HG02981 (cell line): ENCODE measurements around the gene PDE1A.

Experiments
- ATAC-seq: cut with Tn5 transposase; IDR thresholded peaks from one replicate; pipeline ENCODE4 v1.9.1; 2021; ENCODE audit warnings: mild to moderate bottlenecking, moderate library complexity; ENCODE audit not compliant: unreplicated experiment

Gene PDE1A

GRCh38 chr2:182426918-182427240 lies at the start of gene PDE1A:
Gene PDE1A (minus strand): TSS chr2:182427036.
- ATAC-seq = no peak

GRCh38 chr2:182473635-182474034 lies 46.8 kb upstream of the PDE1A start:
- ATAC-seq = no peak

GRCh38 chr2:182463760-182464159 lies 36.9 kb upstream of the PDE1A start:
- ATAC-seq = no peak

- ATAC-seq = no peak
Observed at GRCh38 chr2:182456784-182457183, 29.9 kb upstream of the PDE1A start.

- no peak for ATAC-seq
Observed at GRCh38 chr2:182452456-182452990, 25.7 kb upstream of the PDE1A start.

GRCh38 chr2:182448371-182448770 lies 21.5 kb upstream of the PDE1A start:
- no peak for ATAC-seq

- ATAC-seq = no peak
Observed at GRCh38 chr2:182447863-182448262, 21.0 kb upstream of the PDE1A start.

GRCh38 chr2:182447163-182447562 lies 20.3 kb upstream of the PDE1A start:
- ATAC-seq = no peak

- ATAC-seq = no peak
Observed at GRCh38 chr2:182446087-182446486, 19.3 kb upstream of the PDE1A start.

GRCh38 chr2:182445391-182445965 lies 18.6 kb upstream of the PDE1A start:
- no peak for ATAC-seq

GRCh38 chr2:182444806-182445205 lies 18.0 kb upstream of the PDE1A start:
- no peak for ATAC-seq

GRCh38 chr2:182444170-182444569 lies 17.3 kb upstream of the PDE1A start:
- ATAC-seq = peak; percentile 76

- no peak for ATAC-seq
Observed at GRCh38 chr2:182436252-182436651, 9.4 kb upstream of the PDE1A start.

GRCh38 chr2:182435754-182436153 lies 8.9 kb upstream of the PDE1A start:
- ATAC-seq = no peak

- ATAC-seq = no peak
Observed at GRCh38 chr2:182432051-182432450, 5.2 kb upstream of the PDE1A start.

GRCh38 chr2:182428476-182428875 lies 1.6 kb upstream of the PDE1A start:
- ATAC-seq = no peak

GRCh38 chr2:182426082-182426917 lies 536 bp downstream of the PDE1A start:
- ATAC-seq = no peak

GRCh38 chr2:182422864-182423263 lies 4.0 kb downstream of the PDE1A start:
- no peak for ATAC-seq

GRCh38 chr2:182420669-182421068 lies 6.2 kb downstream of the PDE1A start:
- no peak for ATAC-seq

- ATAC-seq = no peak
Observed at GRCh38 chr2:182416861-182417260, 10.0 kb downstream of the PDE1A start.

GRCh38 chr2:182416191-182416590 lies 10.6 kb downstream of the PDE1A start:
- ATAC-seq = no peak

- no peak for ATAC-seq
Observed at GRCh38 chr2:182415771-182416170, 11.1 kb downstream of the PDE1A start.
